NT2/D1 (cell line): ENCODE data around the gene GULP1.

Source experiments
- DNase-seq: peaks from one replicate; pipeline ENCODE4 v3.0.0-alpha.2; 2011; ENCODE audit warnings: low read depth, low spot score
- H3K27me3 ChIP-seq: 2 replicates; pipeline ENCODE4 v1.6.0; 2011; ENCODE audit warnings: mild to moderate bottlenecking; ENCODE audit not compliant: insufficient read length, insufficient read depth
- H3K36me3 ChIP-seq: 2 replicates; pipeline ENCODE4 v1.6.1; 2011; ENCODE audit warnings: mild to moderate bottlenecking, low read length, mixed read lengths; ENCODE audit not compliant: insufficient read depth, insufficient read length
- H3K4me1 ChIP-seq: 2 replicates; pipeline ENCODE4 v1.5.1; 2011; ENCODE audit not compliant: insufficient read depth, insufficient read length
- H3K4me3 ChIP-seq: 2 replicates; pipeline ENCODE4 v1.5.1; 2011; ENCODE audit warnings: low read depth; ENCODE audit not compliant: insufficient read length
- H3K9ac ChIP-seq: 2 replicates; pipeline ENCODE4 v1.6.0; 2011; ENCODE audit warnings: low read depth; ENCODE audit not compliant: insufficient read length
- H3K9me3 ChIP-seq: 2 replicates; pipeline ENCODE4 v1.5.1; 2011; ENCODE audit warnings: mild to moderate bottlenecking, low read length; ENCODE audit not compliant: insufficient read depth
- SUZ12 ChIP-seq: IDR thresholded peaks from 2 replicates; pipeline ENCODE4 v1.6.1; 2011; ENCODE audit not compliant: insufficient read length, insufficient read depth; ENCODE audit errors: extremely low read depth
- YY1 ChIP-seq: IDR thresholded peaks from 2 replicates; pipeline ENCODE4 v1.6.1; 2011; ENCODE audit not compliant: insufficient read length, insufficient read depth
- ZNF274 ChIP-seq: IDR thresholded peaks from 2 replicates; pipeline ENCODE4 v1.6.1; 2011; ENCODE audit warnings: mild to moderate bottlenecking, low read depth, low read length

GULP1 gene

DNA sequence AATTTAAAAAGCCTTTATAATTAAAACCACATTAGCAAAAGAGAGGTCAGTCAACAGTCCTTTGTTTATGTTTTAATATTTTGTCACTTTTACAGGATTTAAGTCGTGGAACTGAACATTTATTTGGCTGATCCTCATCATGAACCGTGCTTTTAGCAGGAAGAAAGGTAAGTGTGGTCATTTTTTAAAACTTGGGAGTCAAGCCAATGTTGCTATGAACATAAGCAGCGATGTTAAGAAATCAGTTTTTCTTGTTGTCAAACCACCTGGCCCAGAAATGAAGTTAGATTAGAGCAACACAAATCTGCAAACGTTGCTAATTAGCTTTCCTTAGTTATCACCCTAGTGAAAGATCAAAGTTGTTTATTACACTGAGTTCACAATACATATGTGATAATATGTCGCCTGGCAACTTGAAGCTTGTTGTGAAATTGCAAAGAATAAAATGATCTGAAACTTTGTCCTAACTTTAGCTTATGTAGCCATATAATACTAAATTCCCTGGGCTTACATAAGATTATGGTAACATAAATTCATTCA, 186.0 kb downstream of the GULP1 start:
- no peaks in the 10 kb centered on the region for H3K9me3 ChIP-seq
- H3K36me3 ChIP-seq, result no peaks in the 10 kb centered on the region
- DNase-seq, result no peak
- no peak overlapping the region for H3K4me3 ChIP-seq
- H3K9ac ChIP-seq, result no peak overlapping the region
- no peaks in the 10 kb centered on the region for H3K27me3 ChIP-seq
- no peaks in the 10 kb centered on the region for H3K4me1 ChIP-seq
- TF ChIP-seq YY1, result no peak
- no peak for TF ChIP-seq ZNF274
- no peak for TF ChIP-seq SUZ12

DNA sequence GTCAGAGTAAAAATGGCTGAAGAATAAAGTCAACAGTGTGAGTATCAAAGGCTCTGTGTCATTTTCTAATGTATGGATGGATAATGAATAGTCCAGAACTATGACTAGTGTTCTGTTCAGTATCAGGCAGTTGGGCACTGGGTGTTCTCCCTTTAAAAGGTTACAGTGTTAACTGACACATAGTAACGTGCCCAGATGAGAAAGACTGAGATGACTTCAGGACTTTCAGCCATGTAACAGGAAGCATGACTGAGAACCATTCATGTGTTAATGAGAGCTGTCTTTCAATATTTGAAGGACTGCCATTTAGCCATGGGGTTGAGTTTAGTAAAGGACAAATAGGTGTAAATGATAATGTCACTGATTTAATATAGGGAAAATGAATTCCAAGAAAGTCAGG, 187.1 kb downstream of the GULP1 start:
- no peak for DNase-seq
- Histone ChIP-seq H3K27me3 (no peaks in the 10 kb centered on the region), H3K9me3 (no peaks in the 10 kb centered on the region), H3K36me3 (no peaks in the 10 kb centered on the region), H3K4me1 (no peaks in the 10 kb centered on the region), H3K9ac (no peak overlapping the region), H3K4me3 (no peak overlapping the region)
- TF ChIP-seq SUZ12 (no peak), YY1 (no peak), ZNF274 (no peak)

DNA sequence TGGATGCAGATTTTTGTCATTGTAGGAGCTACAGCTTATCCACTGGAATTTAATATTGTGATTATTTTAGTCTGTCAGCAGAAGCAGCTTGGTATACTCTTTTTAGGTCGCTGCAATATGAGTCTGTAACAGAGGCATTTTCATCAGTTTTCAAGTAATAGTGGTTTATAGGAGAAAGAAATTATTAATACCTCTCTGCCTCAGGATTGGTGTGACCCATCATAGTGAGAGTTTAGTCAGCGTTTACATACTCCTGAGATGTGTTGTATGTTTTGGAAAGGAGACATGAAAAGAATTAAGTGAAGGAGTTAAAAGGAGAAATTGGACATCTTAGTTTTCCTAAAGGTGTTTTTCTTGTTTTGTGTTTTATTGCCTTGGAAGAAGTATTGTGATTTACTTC, 189.8 kb downstream of the GULP1 start:
- Histone ChIP-seq H3K36me3 (no peaks in the 10 kb centered on the region), H3K4me3 (no peak overlapping the region), H3K9me3 (no peaks in the 10 kb centered on the region), H3K9ac (no peak overlapping the region), H3K4me1 (no peaks in the 10 kb centered on the region), H3K27me3 (no peaks in the 10 kb centered on the region)
- DNase-seq, result no peak
- TF ChIP-seq YY1 (no peak), SUZ12 (no peak), ZNF274 (no peak)

DNA sequence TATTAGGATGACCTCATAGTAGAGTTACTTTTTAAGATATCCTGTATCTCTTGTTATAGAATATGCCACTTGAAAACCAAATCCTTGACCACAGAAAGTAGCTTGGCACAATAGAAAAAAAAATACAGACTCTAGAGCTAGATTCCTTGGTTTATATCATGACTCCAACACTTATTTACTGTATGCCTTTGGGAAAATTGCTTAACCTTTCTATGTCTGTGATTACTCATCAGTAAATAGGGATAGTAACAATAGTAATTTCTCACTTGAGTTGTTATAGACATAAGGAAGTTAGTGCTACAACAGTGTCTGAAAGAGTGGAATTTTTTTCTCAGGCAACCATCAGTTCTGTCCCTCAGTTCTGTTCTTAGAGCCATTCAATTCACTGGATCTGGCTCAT, 193.8 kb downstream of the GULP1 start:
- Histone ChIP-seq H3K27me3 (no peaks in the 10 kb centered on the region), H3K9me3 (no peaks in the 10 kb centered on the region), H3K4me3 (no peak overlapping the region), H3K9ac (no peak overlapping the region), H3K4me1 (no peaks in the 10 kb centered on the region), H3K36me3 (no peaks in the 10 kb centered on the region)
- no peak for TF ChIP-seq ZNF274
- no peak for DNase-seq

DNA sequence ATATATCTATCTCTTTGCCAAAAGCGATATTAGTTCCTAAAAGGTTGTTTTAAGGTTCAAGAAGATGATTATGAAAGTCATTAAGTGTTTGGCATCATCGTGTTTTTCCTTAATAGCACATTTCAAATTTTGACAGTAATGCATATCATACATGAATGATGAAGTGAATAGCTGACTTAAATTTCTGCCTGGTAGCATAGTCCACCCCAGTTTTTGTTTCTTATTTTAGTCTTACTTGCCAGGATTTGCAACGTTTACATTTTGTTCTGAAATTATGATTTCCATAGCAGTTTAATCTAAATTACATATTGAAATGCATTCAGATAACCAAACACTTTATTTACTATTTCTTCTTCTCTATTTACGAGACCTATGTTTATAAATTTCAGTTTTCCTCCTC, 201.1 kb downstream of the GULP1 start:
- H3K36me3 ChIP-seq, result no peaks in the 10 kb centered on the region
- DNase-seq, result no peak
- H3K27me3 ChIP-seq, result no peaks in the 10 kb centered on the region
- H3K4me1 ChIP-seq, result no peaks in the 10 kb centered on the region
- H3K9ac ChIP-seq, result no peak overlapping the region
- H3K4me3 ChIP-seq, result no peak overlapping the region
- TF ChIP-seq YY1, result no peak
- no peak for TF ChIP-seq SUZ12
- TF ChIP-seq ZNF274, result no peak
- H3K9me3 ChIP-seq, result no peaks in the 10 kb centered on the region

DNA sequence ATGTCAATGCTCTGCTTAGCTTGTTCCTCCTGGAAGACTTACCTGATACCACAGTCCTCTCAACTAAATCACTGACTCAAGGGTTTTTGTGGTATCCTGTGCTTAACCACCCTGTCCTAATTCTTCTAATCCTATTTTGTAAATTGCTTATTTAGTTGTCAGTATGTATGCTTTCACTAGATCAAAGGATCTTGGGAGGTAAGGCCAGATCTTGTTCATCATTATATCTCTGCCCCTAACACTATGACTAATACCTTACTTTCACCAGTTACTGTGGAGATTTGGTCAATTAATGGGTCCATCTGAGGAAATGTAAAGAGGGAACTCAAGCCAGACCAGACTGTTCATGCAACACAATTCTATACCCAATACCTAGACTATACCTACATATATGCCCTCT, 203.2 kb downstream of the GULP1 start:
- H3K36me3 ChIP-seq, result no peaks in the 10 kb centered on the region

DNA sequence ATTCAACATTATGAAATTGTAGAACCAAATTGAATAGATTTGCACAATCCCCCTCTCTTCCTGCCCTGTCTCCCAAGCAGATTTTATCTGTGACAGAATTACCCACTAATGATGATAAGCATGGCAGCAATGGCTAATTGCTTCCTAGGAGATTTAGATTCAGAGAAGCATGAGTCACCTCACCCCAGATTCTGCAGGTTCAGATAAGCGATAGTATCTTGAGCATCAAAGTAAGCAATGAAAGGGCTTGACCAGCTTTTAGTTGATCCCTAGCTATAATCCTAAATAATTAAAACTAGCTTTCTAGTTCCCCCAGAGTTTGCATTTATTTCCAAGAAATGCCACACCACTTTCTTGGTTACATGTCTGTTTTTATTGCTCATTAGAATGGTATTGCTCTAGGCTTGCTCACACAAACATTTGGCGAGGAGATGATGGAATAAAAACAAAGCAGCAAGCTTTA, 204.3 kb downstream of the GULP1 start:
- Histone ChIP-seq H3K4me1 (no peaks in the 10 kb centered on the region), H3K27me3 (no peaks in the 10 kb centered on the region), H3K4me3 (no peak overlapping the region), H3K36me3 (no peaks in the 10 kb centered on the region), H3K9me3 (no peaks in the 10 kb centered on the region), H3K9ac (no peak overlapping the region)
- TF ChIP-seq SUZ12 (no peak), ZNF274 (no peak), YY1 (no peak)
- DNase-seq, result no peak

More for the DNA sequence above, 203.2 kb downstream of the GULP1 start:
- no peaks in the 10 kb centered on the region for H3K4me1 ChIP-seq
- no peaks in the 10 kb centered on the region for H3K27me3 ChIP-seq
- H3K9me3 ChIP-seq, result no peaks in the 10 kb centered on the region
- no peak overlapping the region for H3K4me3 ChIP-seq
- no peak for TF ChIP-seq ZNF274
- no peak for TF ChIP-seq YY1
- TF ChIP-seq SUZ12, result no peak
- H3K9ac ChIP-seq, result no peak overlapping the region
- DNase-seq, result no peak

DNA sequence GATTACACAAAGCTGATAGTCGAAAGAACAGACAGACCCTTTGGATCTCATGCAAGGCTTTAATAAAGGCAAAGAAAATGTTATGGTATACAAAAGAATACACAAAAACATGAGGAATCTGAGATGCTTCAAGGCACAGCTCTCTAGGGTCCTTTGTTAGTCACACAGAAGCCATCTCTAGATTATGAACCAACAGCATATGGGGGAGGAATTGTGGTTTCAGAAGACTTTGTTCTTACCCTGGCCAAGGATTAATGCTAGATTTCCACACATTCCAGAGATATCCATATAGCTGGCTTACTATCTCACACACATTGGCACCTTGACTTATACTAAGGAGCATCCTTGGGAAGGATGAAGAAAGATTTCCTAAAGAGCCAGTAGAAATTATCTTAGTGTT, 206.1 kb downstream of the GULP1 start:
- DNase-seq, result no peak
- H3K4me3 ChIP-seq, result no peak overlapping the region
- H3K9me3 ChIP-seq, result no peaks in the 10 kb centered on the region
- no peaks in the 10 kb centered on the region for H3K36me3 ChIP-seq
- H3K27me3 ChIP-seq, result no peaks in the 10 kb centered on the region
- no peak overlapping the region for H3K9ac ChIP-seq
- no peaks in the 10 kb centered on the region for H3K4me1 ChIP-seq
- TF ChIP-seq SUZ12 (no peak), ZNF274 (no peak)
